GM12801 (cell line): ENCODE data around the gene DLL4.

ENCODE experiments used
- CTCF ChIP-seq: IDR thresholded peaks from one replicate; pipeline ENCODE4 v1.5.1; 2011; ENCODE audit warnings: control low read depth; ENCODE audit not compliant: insufficient read length; ENCODE audit errors: extremely low read depth

The DLL4 gene

DNA sequence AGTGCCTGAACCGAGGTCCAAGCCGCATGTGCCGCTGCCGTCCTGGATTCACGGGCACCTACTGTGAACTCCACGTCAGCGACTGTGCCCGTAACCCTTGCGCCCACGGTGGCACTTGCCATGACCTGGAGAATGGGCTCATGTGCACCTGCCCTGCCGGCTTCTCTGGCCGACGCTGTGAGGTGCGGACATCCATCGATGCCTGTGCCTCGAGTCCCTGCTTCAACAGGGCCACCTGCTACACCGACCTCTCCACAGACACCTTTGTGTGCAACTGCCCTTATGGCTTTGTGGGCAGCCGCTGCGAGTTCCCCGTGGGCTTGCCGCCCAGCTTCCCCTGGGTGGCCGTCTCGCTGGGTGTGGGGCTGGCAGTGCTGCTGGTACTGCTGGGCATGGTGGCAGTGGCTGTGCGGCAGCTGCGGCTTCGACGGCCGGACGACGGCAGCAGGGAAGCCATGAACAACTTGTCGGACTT, 7.1 kb downstream of the DLL4 start:
- TF ChIP-seq CTCF, result no peak

DNA sequence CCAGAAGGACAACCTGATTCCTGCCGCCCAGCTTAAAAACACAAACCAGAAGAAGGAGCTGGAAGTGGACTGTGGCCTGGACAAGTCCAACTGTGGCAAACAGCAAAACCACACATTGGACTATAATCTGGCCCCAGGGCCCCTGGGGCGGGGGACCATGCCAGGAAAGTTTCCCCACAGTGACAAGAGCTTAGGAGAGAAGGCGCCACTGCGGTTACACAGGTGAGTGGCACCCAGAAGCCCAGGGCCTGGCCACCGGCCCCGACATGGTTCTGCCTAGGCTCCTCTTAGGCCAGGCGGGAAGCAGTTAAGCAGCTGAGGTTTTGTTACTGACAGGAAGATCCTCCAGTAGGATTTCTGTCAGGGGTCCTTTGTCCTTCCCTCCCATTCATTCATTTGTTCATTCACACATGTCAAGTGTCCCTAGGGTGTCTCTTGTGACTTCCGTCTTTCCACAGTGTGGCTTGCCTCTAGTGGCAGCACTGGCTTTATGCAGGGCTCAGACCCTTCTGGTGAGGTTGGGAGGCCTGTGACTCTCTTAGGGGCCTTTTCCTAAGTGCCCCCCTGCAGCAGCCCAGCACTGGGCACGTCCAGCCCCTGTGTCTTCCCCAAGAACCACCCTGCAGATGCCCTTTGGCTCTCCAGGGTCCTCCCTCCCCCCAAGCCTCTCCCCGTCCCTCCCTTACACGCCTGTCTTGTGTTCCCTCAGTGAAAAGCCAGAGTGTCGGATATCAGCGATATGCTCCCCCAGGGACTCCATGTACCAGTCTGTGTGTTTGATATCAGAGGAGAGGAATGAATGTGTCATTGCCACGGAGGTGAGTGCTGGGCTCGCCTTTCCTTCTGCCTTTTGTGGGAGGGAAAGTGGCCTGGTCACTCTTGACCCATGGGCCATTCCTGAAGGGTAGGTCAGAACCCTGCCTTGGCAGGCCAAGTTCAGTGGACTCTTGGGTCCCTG, 7.8 kb downstream of the DLL4 start:
- no peak for TF ChIP-seq CTCF

DNA sequence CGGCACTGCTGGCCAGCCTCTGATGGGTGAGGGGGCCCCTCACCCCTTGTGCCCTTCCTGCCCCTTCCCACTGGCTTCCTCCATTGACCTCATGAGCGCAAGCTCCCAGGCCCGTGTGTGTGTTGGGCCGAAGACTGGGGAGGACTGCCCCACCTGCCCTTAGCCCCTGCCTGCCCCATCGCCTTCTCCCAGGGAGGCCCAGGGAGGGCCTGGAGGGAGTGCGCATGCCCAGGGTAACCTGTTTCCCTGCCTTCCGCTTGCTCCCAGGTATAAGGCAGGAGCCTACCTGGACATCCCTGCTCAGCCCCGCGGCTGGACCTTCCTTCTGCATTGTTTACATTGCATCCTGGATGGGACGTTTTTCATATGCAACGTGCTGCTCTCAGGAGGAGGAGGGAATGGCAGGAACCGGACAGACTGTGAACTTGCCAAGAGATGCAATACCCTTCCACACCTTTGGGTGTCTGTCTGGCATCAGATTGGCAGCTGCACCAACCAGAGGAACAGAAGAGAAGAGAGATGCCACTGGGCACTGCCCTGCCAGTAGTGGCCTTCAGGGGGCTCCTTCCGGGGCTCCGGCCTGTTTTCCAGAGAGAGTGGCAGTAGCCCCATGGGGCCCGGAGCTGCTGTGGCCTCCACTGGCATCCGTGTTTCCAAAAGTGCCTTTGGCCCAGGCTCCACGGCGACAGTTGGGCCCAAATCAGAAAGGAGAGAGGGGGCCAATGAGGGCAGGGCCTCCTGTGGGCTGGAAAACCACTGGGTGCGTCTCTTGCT, 8.8 kb downstream of the DLL4 start:
- no peak for TF ChIP-seq CTCF

DNA sequence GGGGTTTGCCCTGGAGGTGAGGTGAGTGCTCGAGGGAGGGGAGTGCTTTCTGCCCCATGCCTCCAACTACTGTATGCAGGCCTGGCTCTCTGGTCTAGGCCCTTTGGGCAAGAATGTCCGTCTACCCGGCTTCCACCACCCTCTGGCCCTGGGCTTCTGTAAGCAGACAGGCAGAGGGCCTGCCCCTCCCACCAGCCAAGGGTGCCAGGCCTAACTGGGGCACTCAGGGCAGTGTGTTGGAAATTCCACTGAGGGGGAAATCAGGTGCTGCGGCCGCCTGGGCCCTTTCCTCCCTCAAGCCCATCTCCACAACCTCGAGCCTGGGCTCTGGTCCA, 9.4 kb downstream of the DLL4 start:
- TF ChIP-seq CTCF, result no peak

DNA sequence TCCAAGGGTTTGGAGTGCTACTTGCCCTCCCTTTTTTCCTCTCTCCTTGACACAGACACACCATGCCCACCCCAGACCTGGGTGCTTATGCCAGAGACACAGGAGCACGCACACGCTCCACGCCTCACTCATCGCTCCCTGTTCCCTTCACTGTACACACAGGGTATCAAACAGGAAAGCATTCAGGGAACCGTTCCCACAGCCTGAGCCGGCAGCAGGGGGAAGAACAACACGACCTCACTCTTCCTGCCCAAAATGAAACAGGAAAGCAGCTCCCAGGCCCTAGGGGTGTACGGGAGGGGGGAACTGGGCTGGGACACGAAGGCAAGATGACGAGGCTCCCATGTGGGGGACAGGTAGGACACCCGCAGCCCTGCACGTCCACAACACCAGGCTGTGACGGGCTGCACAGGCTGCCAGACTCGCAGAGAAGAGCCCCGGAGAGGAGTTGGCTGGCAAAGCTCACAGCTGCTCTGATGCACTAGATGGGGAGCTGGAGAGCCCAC, 11.2 kb downstream of the DLL4 start:
- no peak for TF ChIP-seq CTCF

GRCh38 chr15:40941068-40941527, 12.0 kb downstream of the DLL4 start:
- no peak for TF ChIP-seq CTCF
